Measurements from ENCODE around the gene KRT75. TPM values are rescaled to one million over a fixed set of nuclear protein-coding genes. Genes with fewer than 3 reads are reported as not detected.

KRT75 gene
- polyA plus RNA-seq, 1 donor from 2014 or later = not detected

- H3K27me3 ChIP-seq (ENCODE audit: insufficient read depth, low read depth, low read length) = no peaks in the 10 kb centered on the region
- H3K79me2 ChIP-seq (replicated peaks; ENCODE audit: insufficient read depth, low read length) = no peaks in the 10 kb centered on the region
- H3K27ac ChIP-seq (ENCODE audit: low read length) = no peak overlapping the region
- H3K9me2 ChIP-seq (ENCODE audit: insufficient read depth, low read length) = no peaks in the 10 kb centered on the region
- no peak overlapping the region for H3K4me2 ChIP-seq (ENCODE audit: low read length)
- no peak overlapping the region for H3K4me3 ChIP-seq (ENCODE audit: low read length)
- H3F3A ChIP-seq (ENCODE audit: insufficient read depth, low read length, poor library complexity, severe bottlenecking) = no peaks in the 10 kb centered on the region
- no peaks in the 10 kb centered on the region for H3K36me3 ChIP-seq (ENCODE audit: insufficient read depth, low read length)
- no peaks in the 10 kb centered on the region for H3K9me3 ChIP-seq (ENCODE audit: low read length)
- H2AFZ ChIP-seq (ENCODE audit: low read depth, low read length) = no peak overlapping the region
- no peak overlapping the region for H3K9ac ChIP-seq (ENCODE audit: low read length)
- H4K20me1 ChIP-seq (ENCODE audit: insufficient read depth) = no peaks in the 10 kb centered on the region
- TF ChIP-seq MXI1 (conservative IDR thresholded peaks at IDR 0.05; ENCODE audit: poor library complexity, severe bottlenecking) = no peak
- TF ChIP-seq RAD21 (conservative IDR thresholded peaks at IDR 0.05) = no peak
- TF ChIP-seq REST (IDR thresholded peaks at IDR 0.05; ENCODE audit: borderline replicate concordance) = no peak
- no peak for TF ChIP-seq CTCF (IDR thresholded peaks at IDR 0.05; ENCODE audit: poor library complexity, severe bottlenecking)
- no peak for TF ChIP-seq TAF1 (IDR thresholded peaks at IDR 0.05; ENCODE audit: low read depth)
- no peak for TF ChIP-seq SMC3 (conservative IDR thresholded peaks at IDR 0.05; ENCODE audit: poor library complexity)
- TF ChIP-seq EP300 (conservative IDR thresholded peaks at IDR 0.05; ENCODE audit: poor library complexity, severe bottlenecking) = no peak
- no peak for TF ChIP-seq EZH2 (IDR thresholded peaks at IDR 0.05; ENCODE audit: borderline replicate concordance, insufficient read depth, low read length, poor library complexity, severe bottlenecking)
- TF ChIP-seq POLR2AphosphoS5 (IDR thresholded peaks at IDR 0.05) = no peak
Observed at GRCh38 chr12:52442600-52443061, 8.5 kb upstream of the KRT75 start.

GRCh38 chr12:52441320-52441911 is 7.2 kb upstream of the KRT75 start:
- Histone ChIP-seq H3K36me3 (ENCODE audit: insufficient read depth, low read length) (no peaks in the 10 kb centered on the region), H4K20me1 (ENCODE audit: insufficient read depth) (no peaks in the 10 kb centered on the region), H3K27ac (ENCODE audit: low read length) (no peak overlapping the region), H3K9me2 (ENCODE audit: insufficient read depth, low read length) (no peaks in the 10 kb centered on the region), H3K79me2 (replicated peaks; ENCODE audit: insufficient read depth, low read length) (no peaks in the 10 kb centered on the region), H3K9me3 (ENCODE audit: low read length) (no peaks in the 10 kb centered on the region), H3K4me3 (ENCODE audit: low read length) (no peak overlapping the region), H2AFZ (ENCODE audit: low read depth, low read length) (no peak overlapping the region), H3K4me2 (ENCODE audit: low read length) (no peak overlapping the region), H3K9ac (ENCODE audit: low read length) (no peak overlapping the region), H3K27me3 (ENCODE audit: insufficient read depth, low read depth, low read length) (no peaks in the 10 kb centered on the region), H3F3A (ENCODE audit: insufficient read depth, low read length, poor library complexity, severe bottlenecking) (no peaks in the 10 kb centered on the region)
- no peak for TF ChIP-seq REST (IDR thresholded peaks at IDR 0.05; ENCODE audit: borderline replicate concordance)
- no peak for TF ChIP-seq RAD21 (conservative IDR thresholded peaks at IDR 0.05)
- no peak for TF ChIP-seq SMC3 (conservative IDR thresholded peaks at IDR 0.05; ENCODE audit: poor library complexity)
- TF ChIP-seq EP300 (conservative IDR thresholded peaks at IDR 0.05; ENCODE audit: poor library complexity, severe bottlenecking) = no peak
- TF ChIP-seq TAF1 (IDR thresholded peaks at IDR 0.05; ENCODE audit: low read depth) = no peak
- TF ChIP-seq EZH2 (IDR thresholded peaks at IDR 0.05; ENCODE audit: borderline replicate concordance, insufficient read depth, low read length, poor library complexity, severe bottlenecking) = no peak
- no peak for TF ChIP-seq CTCF (IDR thresholded peaks at IDR 0.05; ENCODE audit: poor library complexity, severe bottlenecking)
- no peak for TF ChIP-seq MXI1 (conservative IDR thresholded peaks at IDR 0.05; ENCODE audit: poor library complexity, severe bottlenecking)

All from neural cell (in vitro differentiated cells).